ENCODE results near the gene CYB5RL. TPM values are rescaled to one million over a fixed set of nuclear protein-coding genes. Genes with fewer than 3 reads are reported as not detected.
"Not testable (repeated sequence)": the region's sequence is repeated elsewhere in the genome, so short reads cannot be mapped to it uniquely, and the experiment has no call there.

Gene CYB5RL
- total and polyA plus RNA-seq, 2 donors (not counting 3 experiments of a cell fraction or from before 2014, with no cell fraction given) = 5.8 to 8.6 TPM

GRCh38 chr1:54234284-54234683 lies 34.5 kb upstream of the CYB5RL start:
- Histone ChIP-seq H3K79me2 (ENCODE audit: control insufficient read depth, insufficient read depth, low read length) (no peaks in the 10 kb centered on the region), H4K20me1 (replicated peaks; ENCODE audit: control insufficient read depth, extremely low read depth, insufficient read depth, low read length) (no peaks in the 10 kb centered on the region), H3K4me2 (ENCODE audit: insufficient read depth, low read length) (no peak overlapping the region), H3K4me1 (ENCODE audit: control insufficient read depth, extremely low read depth, insufficient read depth, low read length) (no peaks in the 10 kb centered on the region), H3K36me3 (ENCODE audit: control insufficient read depth in 2 of 2, extremely low read depth in 1 of 2, insufficient read depth in 2 of 2, low read length in 2 of 2) (peaks cover 4 to 11% of the 10 kb centered on the region in 2 experiments), H3K9ac (replicated peaks; ENCODE audit: extremely low read depth, insufficient read depth, low read length) (no peak overlapping the region), H3K9me1 (replicated peaks; ENCODE audit: control insufficient read depth, extremely low read depth, insufficient read depth, low read length) (no peaks in the 10 kb centered on the region), H3K27ac (ENCODE audit: insufficient read depth, low read depth, low read length) (no peak overlapping the region), H2AFZ (ENCODE audit: low read depth, low read length) (no peak overlapping the region), H3K27me3 (ENCODE audit: control insufficient read depth in 2 of 2, insufficient read depth in 2 of 2, low read length in 2 of 2) (no peaks in the 10 kb centered on the region), H3K9me3 (replicated peaks; ENCODE audit: control insufficient read depth, insufficient read depth, low read length) (no peaks in the 10 kb centered on the region), H3K4me3 (replicated peaks in 1 of 3; ENCODE audit: insufficient read depth in 1 of 3, low read depth in 1 of 3, low read length in 3 of 3) (no peak overlapping the region)
- TF ChIP-seq GATA2 (IDR thresholded peaks at IDR 0.05; ENCODE audit: insufficient read depth, insufficient read length, low read depth, low read length) (no peak), EZH2 (IDR thresholded peaks at IDR 0.05; ENCODE audit: borderline replicate concordance, low read depth, low read length, severe bottlenecking) (no peak), JUN (IDR thresholded peaks at IDR 0.05; ENCODE audit: borderline replicate concordance, insufficient read depth, insufficient read length, low read depth) (no peak), MYC (IDR thresholded peaks at IDR 0.05; ENCODE audit: low read depth, low read length) (no peak), FOS (IDR thresholded peaks at IDR 0.05; ENCODE audit: borderline replicate concordance, insufficient read depth, low read length) (no peak), POLR2A (IDR thresholded peaks at IDR 0.05; ENCODE audit: low read depth, low read length) (no peak), POLR2AphosphoS5 (IDR thresholded peaks at IDR 0.05; ENCODE audit: insufficient read depth, low read depth, low read length) (no peak)
- TF ChIP-seq, protein P1, sequence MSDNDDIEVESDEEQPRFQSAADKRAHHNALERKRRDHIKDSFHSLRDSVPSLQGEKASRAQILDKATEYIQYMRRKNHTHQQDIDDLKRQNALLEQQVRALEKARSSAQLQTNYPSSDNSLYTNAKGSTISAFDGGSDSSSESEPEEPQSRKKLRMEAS (IDR thresholded peaks at IDR 0.05; ENCODE audit: insufficient read depth, insufficient read length) = no peak
- TF ChIP-seq, protein P2, sequence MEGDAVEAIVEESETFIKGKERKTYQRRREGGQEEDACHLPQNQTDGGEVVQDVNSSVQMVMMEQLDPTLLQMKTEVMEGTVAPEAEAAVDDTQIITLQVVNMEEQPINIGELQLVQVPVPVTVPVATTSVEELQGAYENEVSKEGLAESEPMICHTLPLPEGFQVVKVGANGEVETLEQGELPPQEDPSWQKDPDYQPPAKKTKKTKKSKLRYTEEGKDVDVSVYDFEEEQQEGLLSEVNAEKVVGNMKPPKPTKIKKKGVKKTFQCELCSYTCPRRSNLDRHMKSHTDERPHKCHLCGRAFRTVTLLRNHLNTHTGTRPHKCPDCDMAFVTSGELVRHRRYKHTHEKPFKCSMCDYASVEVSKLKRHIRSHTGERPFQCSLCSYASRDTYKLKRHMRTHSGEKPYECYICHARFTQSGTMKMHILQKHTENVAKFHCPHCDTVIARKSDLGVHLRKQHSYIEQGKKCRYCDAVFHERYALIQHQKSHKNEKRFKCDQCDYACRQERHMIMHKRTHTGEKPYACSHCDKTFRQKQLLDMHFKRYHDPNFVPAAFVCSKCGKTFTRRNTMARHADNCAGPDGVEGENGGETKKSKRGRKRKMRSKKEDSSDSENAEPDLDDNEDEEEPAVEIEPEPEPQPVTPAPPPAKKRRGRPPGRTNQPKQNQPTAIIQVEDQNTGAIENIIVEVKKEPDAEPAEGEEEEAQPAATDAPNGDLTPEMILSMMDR (IDR thresholded peaks at IDR 0.05; ENCODE audit: extremely low read depth in 1 of 2, insufficient read depth in 1 of 2, low read depth in 1 of 2, low read length in 2 of 2) = no peak
- FAIRE-seq = no peak
- intact Hi-C loops (cut with micrococcal nuclease) (no loop called here), dilution Hi-C loops (cut with MboI; ENCODE audit: extremely low pct_ligation_motif_present, low sequenced_read_pairs) (no loop called here)
- ChIA-PET POLR2A (no interaction called here), CTCF (interaction anchor here (0.9 to 1.0 kb wide), 2 partner anchors 12 to 104 kb away, joined by 3 read pairs; no protein-coding TSS in a partner anchor)
- DNase-seq (ENCODE audit: low read depth, low spot score) = no peak
- BruUV-seq (replicated peaks) = no TSS peak

DNA sequence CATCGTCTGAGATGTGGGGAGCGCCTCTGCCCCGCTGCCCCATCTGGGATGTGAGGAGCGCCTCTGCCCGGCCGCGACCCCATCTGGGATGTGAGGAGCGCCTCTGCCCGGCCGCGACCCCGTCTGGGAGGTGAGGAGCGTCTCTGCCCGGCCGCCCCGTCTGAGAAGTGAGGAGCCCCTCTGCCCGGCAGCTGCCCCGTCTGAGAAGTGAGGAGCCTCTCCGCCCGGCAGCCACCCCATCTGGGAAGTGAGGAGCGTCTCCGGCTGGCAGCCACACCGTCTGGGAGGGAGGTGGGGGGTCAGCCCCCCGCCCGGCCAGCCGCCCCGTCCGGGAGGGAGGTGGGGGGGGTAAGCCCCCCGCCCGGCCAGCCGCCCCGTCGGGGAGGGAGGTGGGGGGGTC lies 33.4 kb upstream of the CYB5RL start:
- DNase-seq (ENCODE audit: low read depth, low spot score); intact Hi-C loops (cut with micrococcal nuclease); H3K9me1 ChIP-seq (replicated peaks; ENCODE audit: control insufficient read depth, extremely low read depth, insufficient read depth, low read length); BruUV-seq (replicated peaks); H3K27ac ChIP-seq (ENCODE audit: insufficient read depth, low read depth, low read length); dilution Hi-C loops (cut with MboI; ENCODE audit: extremely low pct_ligation_motif_present, low sequenced_read_pairs); H4K20me1 ChIP-seq (replicated peaks; ENCODE audit: control insufficient read depth, extremely low read depth, insufficient read depth, low read length); CTCF ChIA-PET; FAIRE-seq; H3K79me2 ChIP-seq (ENCODE audit: control insufficient read depth, insufficient read depth, low read length); H3K9ac ChIP-seq (replicated peaks; ENCODE audit: extremely low read depth, insufficient read depth, low read length); H3K4me1 ChIP-seq (ENCODE audit: control insufficient read depth, extremely low read depth, insufficient read depth, low read length); H3K9me3 ChIP-seq (replicated peaks; ENCODE audit: control insufficient read depth, insufficient read depth, low read length); H3K4me3 ChIP-seq (replicated peaks in 1 of 3; ENCODE audit: insufficient read depth in 1 of 3, low read depth in 1 of 3, low read length in 3 of 3); POLR2A ChIA-PET; H2AFZ ChIP-seq (ENCODE audit: low read depth, low read length); H3K27me3 ChIP-seq (ENCODE audit: control insufficient read depth in 2 of 2, insufficient read depth in 2 of 2, low read length in 2 of 2); H3K4me2 ChIP-seq (ENCODE audit: insufficient read depth, low read length): not testable (repeated sequence)
- peaks cover 4 to 13% of the 10 kb centered on the region in 2 experiments for H3K36me3 ChIP-seq (ENCODE audit: control insufficient read depth in 2 of 2, extremely low read depth in 1 of 2, insufficient read depth in 2 of 2, low read length in 2 of 2)

Measured in endothelial cell of umbilical vein (primary cell).